H1 (cell line): ENCODE measurements around the gene MID2. TPM values are rescaled to one million over a fixed set of nuclear protein-coding genes. Genes with fewer than 3 reads are reported as not detected.

ENCODE experiments used
- CTCF ChIA-PET: fragments of 300-600 bp; sonication (Branson Sonifier 250); formaldehyde crosslinking; loops from one replicate; lab custom pipeline; 2021; ENCODE audit not compliant: partially characterized antibody; lab: Charles Lee
- POLR2A ChIA-PET: fragments of 300-600 bp; sonication (Branson Sonifier 250); formaldehyde crosslinking; loops from one replicate; lab custom pipeline; 2021; ENCODE audit warnings: inconsistent platforms; ENCODE audit not compliant: partially characterized antibody; lab: Charles Lee
- DNase-seq, 2 experiments: peaks; one replicate each; pipeline versions ENCODE4 v3.0.0 to v3.0.0-alpha.2; 2010 to 2022; ENCODE audit warnings: low spot score in 2 of 2, low read depth in 1 of 2, mixed read lengths in 1 of 2
- FAIRE-seq: peaks from 2 replicates; lab custom pipeline; 2011; peaks lifted over from hg19 to GRCh38; lab: Jason Lieb, UNC
- H2AFZ ChIP-seq: 2 replicates; pipeline ENCODE4 v1.8.1; 2012; ENCODE audit warnings: low read length, inconsistent platforms
- H2AK5ac ChIP-seq: 2 replicates; pipeline ENCODE4 v1.6.1; 2013; ENCODE audit warnings: low read depth, low read length
- H2BK120ac ChIP-seq: replicated peaks from 2 replicates; pipeline ENCODE3; 2013; ENCODE audit warnings: low read depth, low read length, inconsistent platforms
- H2BK12ac ChIP-seq: 2 replicates; pipeline ENCODE4 v1.6.1; 2013; ENCODE audit warnings: low read depth, low read length
- H2BK15ac ChIP-seq: 2 replicates; pipeline ENCODE4 v1.6.1; 2013; ENCODE audit warnings: low read length
- H2BK20ac ChIP-seq: 2 replicates; pipeline ENCODE4 v1.6.1; 2013; ENCODE audit warnings: low read length
- H2BK5ac ChIP-seq: 2 replicates; pipeline ENCODE4 v1.6.1; 2013; ENCODE audit warnings: low read depth, low read length
- H3K14ac ChIP-seq: 2 replicates; pipeline ENCODE4 v1.6.1; 2013; ENCODE audit warnings: inconsistent platforms; ENCODE audit not compliant: insufficient read length
- H3K18ac ChIP-seq: 2 replicates; pipeline ENCODE4 v1.6.1; 2013; ENCODE audit warnings: low read length; ENCODE audit errors: extremely low read depth
- H3K23ac ChIP-seq: 2 replicates; pipeline ENCODE4 v1.6.1; 2013; ENCODE audit warnings: inconsistent platforms; ENCODE audit not compliant: insufficient read length
- H3K23me2 ChIP-seq: 2 replicates; pipeline ENCODE4 v1.6.1; 2013; ENCODE audit warnings: low read depth, low read length
- H3K27ac ChIP-seq: 2 replicates; pipeline ENCODE4 v1.6.1; 2011; ENCODE audit warnings: low read depth, low read length, inconsistent platforms
- H3K27me3 ChIP-seq, 4 experiments: replicated peaks in 1 of 4; 1 replicate in 1 of 4; 2 replicates in 3 of 4; pipeline versions ENCODE4 v1.6.1 to v1.8.1; 2011 to 2013; ENCODE audit warnings: low read length in 3 of 4, mild to moderate bottlenecking in 3 of 4, inconsistent platforms in 2 of 4, mixed read lengths in 2 of 4, moderate library complexity in 1 of 4; ENCODE audit not compliant: control insufficient read depth in 3 of 4, insufficient read depth in 3 of 4; ENCODE audit errors: extremely low read depth in 1 of 4
- H3K36me3 ChIP-seq, 4 experiments: 2 replicates each; pipeline versions ENCODE4 v1.6.1 to v1.8.1; 2011 to 2013; ENCODE audit warnings: mild to moderate bottlenecking in 4 of 4, low read length in 3 of 4, moderate library complexity in 2 of 4, control low read depth in 1 of 4, inconsistent platforms in 1 of 4; ENCODE audit not compliant: insufficient read depth in 4 of 4, control insufficient read depth in 2 of 4
- H3K4ac ChIP-seq: replicated peaks from 2 replicates; pipeline ENCODE3; 2013; ENCODE audit warnings: low read length, low read depth, mixed read lengths, inconsistent platforms; ENCODE audit not compliant: insufficient read length
- H3K4me1 ChIP-seq, 4 experiments: replicated peaks in 1 of 4; 1 replicate in 1 of 4; 2 replicates in 3 of 4; pipeline versions ENCODE4 v1.6.1 to v1.8.1; 2011 to 2013; ENCODE audit warnings: low read length in 3 of 4, inconsistent platforms in 2 of 4, mixed read lengths in 1 of 4; ENCODE audit not compliant: insufficient read depth in 4 of 4, control insufficient read depth in 3 of 4
- H3K4me2 ChIP-seq, 2 experiments: 2 replicates each; pipeline versions ENCODE4 v1.6.1 to v1.8.1; 2011 to 2013; ENCODE audit warnings: low read depth in 2 of 2, low read length in 2 of 2, control low read depth in 1 of 2, inconsistent platforms in 1 of 2, mild to moderate bottlenecking in 1 of 2; ENCODE audit not compliant: insufficient read depth in 1 of 2
- H3K4me3 ChIP-seq, 4 experiments: fragments of 200-600, 300-600 bp in 1 of 4; sonication (generic), shearing (Covaris generic), sonication (Bioruptor Twin) in 1 of 4; 2 replicates each; pipeline versions ENCODE4 v1.5.1 to v1.8.1; 2011 to 2016; ENCODE audit warnings: low read length in 4 of 4, low read depth in 3 of 4, control low read depth in 2 of 4, inconsistent platforms in 2 of 4, mild to moderate bottlenecking in 2 of 4, mixed read lengths in 1 of 4, moderate library complexity in 1 of 4; ENCODE audit not compliant: insufficient read depth in 2 of 4; ENCODE audit errors: extremely low read depth in 1 of 4
- H3K56ac ChIP-seq: replicated peaks from 2 replicates; pipeline ENCODE3; 2013; ENCODE audit warnings: low read depth, mild to moderate bottlenecking, mixed read lengths, low read length, inconsistent platforms; ENCODE audit not compliant: insufficient read length
- H3K79me1 ChIP-seq: 2 replicates; pipeline ENCODE4 v1.6.1; 2013; ENCODE audit warnings: low read depth, low read length, control low read depth
- H3K79me2 ChIP-seq, 2 experiments: 2 replicates each; pipeline versions ENCODE4 v1.6.1 to v1.8.1; 2012 to 2013; ENCODE audit warnings: low read length in 2 of 2, mild to moderate bottlenecking in 2 of 2, inconsistent platforms in 1 of 2; ENCODE audit not compliant: insufficient read depth in 2 of 2, control insufficient read depth in 1 of 2
- H3K9ac ChIP-seq, 4 experiments: replicated peaks in 1 of 4; 1 replicate in 1 of 4; 2 replicates in 3 of 4; pipeline versions ENCODE4 v1.6.1 to v1.8.1; 2011 to 2013; ENCODE audit warnings: low read depth in 3 of 4, low read length in 3 of 4, control low read depth in 2 of 4, mild to moderate bottlenecking in 2 of 4, moderate library complexity in 2 of 4, inconsistent platforms in 1 of 4; ENCODE audit errors: extremely low read depth in 1 of 4
- H3K9me3 ChIP-seq, 2 experiments: 2 replicates each; pipeline versions ENCODE4 v1.6.1 to v1.8.1; 2012 to 2013; ENCODE audit warnings: mild to moderate bottlenecking in 2 of 2, moderate library complexity in 2 of 2, control low read depth in 1 of 2, inconsistent platforms in 1 of 2, low read depth in 1 of 2, low read length in 1 of 2, mixed read lengths in 1 of 2; ENCODE audit not compliant: insufficient read depth in 2 of 2
- H4K20me1 ChIP-seq, 2 experiments: replicated peaks in 1 of 2; 2 replicates each; pipeline versions ENCODE3 to v1.8.1; 2011 to 2013; ENCODE audit warnings: inconsistent platforms in 2 of 2, low read length in 2 of 2, mild to moderate bottlenecking in 1 of 2; ENCODE audit not compliant: insufficient read depth in 2 of 2, control insufficient read depth in 1 of 2
- H4K5ac ChIP-seq: 2 replicates; pipeline ENCODE4 v1.6.1; 2013; ENCODE audit warnings: low read length, low read depth, mixed read lengths, inconsistent platforms; ENCODE audit not compliant: insufficient read length
- H4K8ac ChIP-seq: 2 replicates; pipeline ENCODE4 v1.8.0; 2013; ENCODE audit warnings: mild to moderate bottlenecking, moderate library complexity, low read length, inconsistent platforms; ENCODE audit not compliant: insufficient read depth; ENCODE audit errors: extremely low read depth
- H4K91ac ChIP-seq: replicated peaks from 2 replicates; pipeline ENCODE3; 2013; ENCODE audit warnings: low read length, mixed read lengths, inconsistent platforms; ENCODE audit not compliant: insufficient read length
- CBX8 ChIP-seq: fragments of 300-800, 300-1000 bp; sonication (generic); IDR thresholded peaks from 2 replicates; pipeline ENCODE4 v1.7.1; 2016; ENCODE audit warnings: low read depth, low read length, borderline replicate concordance
- WGBS, 2 experiments: shearing (Covaris generic) in 1 of 2; methylation state at CpG; one replicate each; pipeline versions ENCODE4 v1.1.6 to v1.1.7; 2013 to 2015; ENCODE audit warnings: low lambda C conversion rate in 2 of 2, mixed read lengths in 2 of 2, inconsistent platforms in 1 of 2, low coverage in 1 of 2, missing lambda C conversion rate in 1 of 2; ENCODE audit not compliant: insufficient replicate concordance in 2 of 2, insufficient coverage in 1 of 2, insufficient read length in 1 of 2; ENCODE audit errors: extremely low coverage in 1 of 2, missing lambda C conversion rate in 1 of 2; 5-methylcytosine and 5-hydroxymethylcytosine counted together
- polyA plus RNA-seq, 7 experiments: library from polyadenylated mRNA; depleted of rRNA in 3 of 7; stranded (reverse) in 5 of 7; unstranded in 2 of 7; fragments of >200 nt in 5 of 7; fragments of 200-250 nt in 2 of 7; gene quantifications; 1 replicate in 5 of 7; 2 replicates in 1 of 7; 4 replicates in 1 of 7; pipeline versions ENCODE4 v1.2.1 to v1.2.3, GENCODE V29; 2011 to 2013; ENCODE audit warnings: missing spikeins in 2 of 7, mixed read lengths in 2 of 7
- total RNA-seq: library from RNA; stranded (reverse); fragmentation: NEBNext Ultra II Directional; extraction: Animal tissue kit (Norgen Biotek cat#: 25700); gene quantifications from 2 replicates; pipeline ENCODE4 v1.2.1, GENCODE V29; 2021

MID2 gene
- total and polyA plus RNA-seq, 2 of the 8 experiments (the other 6 are each of a cell fraction or from before 2014, with no cell fraction given) = 0.98 to 1.7 TPM

- Histone ChIP-seq H3K23ac (no peak overlapping the region), H3K9ac (no peak overlapping the region), H3K27me3 (no peaks in the 10 kb centered on the region), H2BK15ac (no peak overlapping the region), H3K79me2 (no peaks in the 10 kb centered on the region), H4K8ac (no peak overlapping the region), H2BK5ac (no peak overlapping the region), H3K36me3 (no peaks in the 10 kb centered on the region), H3K27ac (no peak overlapping the region), H3K23me2 (no peaks in the 10 kb centered on the region), H2BK12ac (no peak overlapping the region), H3K4ac (no peak overlapping the region), H3K9me3 (no peaks in the 10 kb centered on the region), H4K91ac (no peak overlapping the region), H3K56ac (no peak overlapping the region), H3K4me1 (no peaks in the 10 kb centered on the region), H3K4me2 (no peak overlapping the region), H4K5ac (no peak overlapping the region), H3K14ac (no peak overlapping the region), H2AK5ac (no peak overlapping the region), H2BK120ac (no peak overlapping the region), H2BK20ac (no peak overlapping the region), H3K79me1 (no peaks in the 10 kb centered on the region), H3K18ac (no peak overlapping the region), H4K20me1 (no peaks in the 10 kb centered on the region), H3K4me3 (no peak overlapping the region), H2AFZ (no peak overlapping the region)
- POLR2A ChIA-PET = no interaction called here
- CTCF ChIA-PET = interaction anchor here (1.4 kb wide), 1 partner anchor 15 kb away, joined by 3 read pairs; no protein-coding TSS in a partner anchor
- DNase-seq (no peak), FAIRE-seq (no peak)
- 94% methylated on average over 11 of the region's 15 CpGs; no CpG with 5 or more reads in 1 of the 2 experiments for WGBS, 2 experiments
- TF ChIP-seq CBX8 = no peak
These were observed 15.3 kb downstream of the MID2 start for GRCh38 chrX:107840971-107841370.
